HEK293 (cell line): Measurements from ENCODE around the gene TBC1D13.

Experiments used
- BCL11B ChIP-seq: fragments of 450-650 bp; formaldehyde crosslinking; IDR thresholded peaks from 2 replicates; pipeline ENCODE4 v1.5.1; 2016; ENCODE audit warnings: low read depth, missing biosample characterization, missing genetic modification characterization
- HIC1 ChIP-seq: fragments of 450-650 bp; formaldehyde crosslinking; IDR thresholded peaks from 2 replicates; pipeline ENCODE4 v1.5.1; 2016; ENCODE audit warnings: missing biosample characterization, missing genetic modification characterization
- MEIS1 ChIP-seq: sonication (generic); formaldehyde crosslinking; IDR thresholded peaks from 2 replicates; pipeline ENCODE4 v1.8.1; 2022; ENCODE audit warnings: missing genetic modification reagents, mild to moderate bottlenecking, borderline replicate concordance
- PRDM6 ChIP-seq: fragments of 450-650 bp; formaldehyde crosslinking; IDR thresholded peaks from 2 replicates; pipeline ENCODE4 v1.5.1; 2017; ENCODE audit warnings: missing biosample characterization, missing genetic modification characterization
- SP2 ChIP-seq: fragments of 450-650 bp; formaldehyde crosslinking; IDR thresholded peaks from 2 replicates; pipeline ENCODE4 v1.5.1; 2016; ENCODE audit warnings: missing biosample characterization, missing genetic modification characterization
- ZBTB17 ChIP-seq: fragments of 450-650 bp; formaldehyde crosslinking; IDR thresholded peaks from 2 replicates; pipeline ENCODE4 v1.5.1; 2016; ENCODE audit warnings: missing biosample characterization, missing genetic modification characterization
- ZFHX2 ChIP-seq: fragments of 450-650 bp; formaldehyde crosslinking; conservative IDR thresholded peaks from 2 replicates; pipeline ENCODE4 v1.5.1; 2016; ENCODE audit warnings: missing biosample characterization, missing genetic modification characterization
- ZNF146 ChIP-seq: fragments of 450-650 bp; formaldehyde crosslinking; IDR thresholded peaks from 2 replicates; pipeline ENCODE4 v1.5.1; 2016; ENCODE audit warnings: missing biosample characterization, missing genetic modification characterization
- ZNF175 ChIP-seq: fragments of 450-650 bp; formaldehyde crosslinking; IDR thresholded peaks from 2 replicates; pipeline ENCODE4 v1.5.1; 2016; ENCODE audit warnings: missing biosample characterization, missing genetic modification characterization
- ZNF19 ChIP-seq: fragments of 450-650 bp; formaldehyde crosslinking; IDR thresholded peaks from 2 replicates; pipeline ENCODE4; 2016; ENCODE audit warnings: missing biosample characterization, missing genetic modification characterization, low read depth
- ZNF214 ChIP-seq: fragments of 450-650 bp; formaldehyde crosslinking; IDR thresholded peaks from 2 replicates; pipeline ENCODE4 v1.5.1; 2017; ENCODE audit warnings: missing biosample characterization, mild to moderate bottlenecking, missing genetic modification characterization, borderline replicate concordance
- ZNF239 ChIP-seq: fragments of 450-650 bp; formaldehyde crosslinking; IDR thresholded peaks from 2 replicates; pipeline ENCODE4 v1.5.1; 2016; ENCODE audit warnings: missing biosample characterization, missing genetic modification characterization
- ZNF24 ChIP-seq: fragments of 450-650 bp; formaldehyde crosslinking; IDR thresholded peaks from 2 replicates; pipeline ENCODE4 v1.5.1; 2016; ENCODE audit warnings: missing biosample characterization, missing genetic modification characterization
- ZNF26 ChIP-seq: fragments of 450-650 bp; formaldehyde crosslinking; IDR thresholded peaks from 2 replicates; pipeline ENCODE4 v1.5.1; 2016; ENCODE audit warnings: missing biosample characterization, missing genetic modification characterization
- ZNF335 ChIP-seq: fragments of 450-650 bp; formaldehyde crosslinking; conservative IDR thresholded peaks from 2 replicates; pipeline ENCODE4 v1.5.1; 2016; ENCODE audit warnings: missing biosample characterization, missing genetic modification characterization
- ZNF362 ChIP-seq: fragments of 450-650 bp; formaldehyde crosslinking; IDR thresholded peaks from 2 replicates; pipeline ENCODE4 v1.5.1; 2016; ENCODE audit warnings: missing biosample characterization, missing genetic modification characterization
- ZNF416 ChIP-seq: fragments of 450-650 bp; formaldehyde crosslinking; IDR thresholded peaks from 2 replicates; pipeline ENCODE4 v1.5.1; 2016; ENCODE audit warnings: missing biosample characterization, missing genetic modification characterization
- ZNF423 ChIP-seq: fragments of 450-650 bp; formaldehyde crosslinking; IDR thresholded peaks from 2 replicates; pipeline ENCODE4 v1.5.1; 2016; ENCODE audit warnings: missing biosample characterization, missing genetic modification characterization
- ZNF449 ChIP-seq: fragments of 450-650 bp; formaldehyde crosslinking; IDR thresholded peaks from 2 replicates; pipeline ENCODE4 v1.5.1; 2017; ENCODE audit warnings: missing biosample characterization, mild to moderate bottlenecking, missing genetic modification characterization, moderate library complexity
- ZNF488 ChIP-seq: fragments of 450-650 bp; formaldehyde crosslinking; IDR thresholded peaks from 2 replicates; pipeline ENCODE4 v1.5.1; 2016; ENCODE audit warnings: missing biosample characterization, missing genetic modification characterization
- ZNF514 ChIP-seq: fragments of 450-650 bp; formaldehyde crosslinking; IDR thresholded peaks from 2 replicates; pipeline ENCODE4 v1.5.1; 2016; ENCODE audit warnings: missing biosample characterization, missing genetic modification characterization
- ZNF580 ChIP-seq: fragments of 450-650 bp; formaldehyde crosslinking; IDR thresholded peaks from 2 replicates; pipeline ENCODE4 v1.5.1; 2016; ENCODE audit warnings: missing biosample characterization, missing genetic modification characterization
- ZNF639 ChIP-seq: fragments of 450-650 bp; formaldehyde crosslinking; IDR thresholded peaks from 2 replicates; pipeline ENCODE4 v1.5.1; 2016; ENCODE audit warnings: missing biosample characterization, missing genetic modification characterization
- ZNF692 ChIP-seq: fragments of 450-650 bp; formaldehyde crosslinking; IDR thresholded peaks from 2 replicates; pipeline ENCODE4 v1.5.1; 2016; ENCODE audit warnings: missing biosample characterization, missing genetic modification characterization
- ZNF747 ChIP-seq: fragments of 450-650 bp; formaldehyde crosslinking; IDR thresholded peaks from 2 replicates; pipeline ENCODE4 v1.5.1; 2016; ENCODE audit warnings: missing biosample characterization, missing genetic modification characterization
- ZNF76 ChIP-seq: fragments of 450-650 bp; formaldehyde crosslinking; IDR thresholded peaks from 2 replicates; pipeline ENCODE4; 2016; ENCODE audit warnings: low read depth, missing biosample characterization, missing genetic modification characterization, borderline replicate concordance
- ZNF843 ChIP-seq: fragments of 450-650 bp; formaldehyde crosslinking; IDR thresholded peaks from 2 replicates; pipeline ENCODE4 v1.5.1; 2016; ENCODE audit warnings: missing biosample characterization, missing genetic modification characterization

The TBC1D13 gene

GRCh38 chr9:128829477-128830251 lies 42.6 kb downstream of the TBC1D13 start, which contains the start of gene SPOUT1 (continued):
- TF ChIP-seq HIC1 (peak; percentile 92), SP2 (tag by site-specific recombination) (peak; percentile 94), ZNF449 (peak; percentile 99), ZNF747 (tag by site-specific recombination) (no peak), ZNF335 (tag by site-specific recombination) (peak; percentile 87), ZNF514 (tag by site-specific recombination) (no peak), PRDM6 (tag by site-specific recombination) (no peak), MEIS1 (CRISPR knock-in tag) (no peak), ZBTB17 (peak; percentile 47), ZNF843 (no peak), ZNF362 (tag by site-specific recombination) (no peak), ZNF639 (tag by site-specific recombination) (no peak), ZNF239 (tag by site-specific recombination) (no peak), ZNF24 (tag by site-specific recombination) (no peak), ZNF416 (tag by site-specific recombination) (no peak), ZNF692 (tag by site-specific recombination) (peak; percentile 59; the same call in 1 of the 2 replicates), ZNF580 (tag by site-specific recombination) (no peak), ZNF19 (tag by site-specific recombination) (no peak), ZNF146 (peak; percentile 28; the same call in 1 of the 2 replicates), ZFHX2 (tag by site-specific recombination) (peak; percentile 93), ZNF76 (tag by site-specific recombination) (peak; percentile 72; the same call in 1 of the 2 replicates), ZNF423 (tag by site-specific recombination) (no peak), ZNF214 (tag by site-specific recombination) (no peak), ZNF26 (tag by site-specific recombination) (no peak), ZNF488 (tag by site-specific recombination) (no peak), BCL11B (tag by site-specific recombination) (no peak), ZNF175 (tag by site-specific recombination) (no peak)
